Neutrophil (primary cell): ENCODE data around the gene CREB3L4.
A peak's percentile ranks its signal among the peaks of the same experiment; 100 is the strongest.

Experiments
- H3K27ac ChIP-seq: fragments of 200-600 bp; sonication (generic); 2 replicates; pipeline ENCODE4 v1.5.1; 2016; ENCODE audit warnings: mild to moderate bottlenecking, moderate library complexity
- H3K27me3 ChIP-seq: fragments of 200-600 bp; sonication (generic); 2 replicates; pipeline ENCODE4 v1.6.0; 2016; ENCODE audit warnings: mild to moderate bottlenecking
- H3K36me3 ChIP-seq: fragments of 200-600 bp; sonication (generic); 2 replicates; pipeline ENCODE4 v1.5.1; 2017
- H3K4me1 ChIP-seq, 2 experiments: fragments of 200-600 bp in 1 of 2; sonication (generic) in 1 of 2; 1 replicate in 1 of 2; 2 replicates in 1 of 2; pipeline versions ENCODE4 v1.5.1 to v1.6.1; 2013 to 2016; ENCODE audit warnings: low read depth in 1 of 2, low read length in 1 of 2, mild to moderate bottlenecking in 1 of 2, moderate library complexity in 1 of 2; ENCODE audit not compliant: control insufficient read depth in 1 of 2, insufficient read depth in 1 of 2
- H3K4me3 ChIP-seq, 2 experiments: fragments of 200-600 bp in 1 of 2; sonication (generic) in 1 of 2; 1 replicate in 1 of 2; 2 replicates in 1 of 2; pipeline ENCODE4 v1.5.1; 2013 to 2016; ENCODE audit warnings: low read depth in 1 of 2, low read length in 1 of 2, mild to moderate bottlenecking in 1 of 2, moderate library complexity in 1 of 2
- H3K9me3 ChIP-seq: fragments of 200-600 bp; sonication (generic); 2 replicates; pipeline ENCODE4 v1.5.1; 2016
- CTCF ChIP-seq: fragments of 200-600 bp; sonication (generic); IDR thresholded peaks from 2 replicates; pipeline ENCODE4 v1.5.1; 2016; ENCODE audit warnings: antibody characterized with exemption

CREB3L4 gene

GRCh38 chr1:153958961-153959260 is 8.8 kb upstream of the CREB3L4 start:
- no peak for TF ChIP-seq CTCF
- Histone ChIP-seq H3K4me1 (peaks cover 47 to 55% of the 10 kb centered on the region in 2 experiments), H3K27me3 (no peaks in the 10 kb centered on the region), H3K27ac (peak overlapping the region; percentile 98), H3K36me3 (peaks cover 17% of the 10 kb centered on the region), H3K4me3 (peak overlapping the region; percentile 90 to 99), H3K9me3 (no peaks in the 10 kb centered on the region)

GRCh38 chr1:153959454-153959853 is 8.2 kb upstream of the CREB3L4 start:
- Histone ChIP-seq H3K27ac (peak overlapping the region; percentile 98), H3K9me3 (no peaks in the 10 kb centered on the region), H3K36me3 (peaks cover 12% of the 10 kb centered on the region), H3K4me1 (peaks cover 51 to 60% of the 10 kb centered on the region in 2 experiments), H3K27me3 (no peaks in the 10 kb centered on the region), H3K4me3 (no peak overlapping the region)
- no peak for TF ChIP-seq CTCF

GRCh38 chr1:153960206-153960605 is 7.5 kb upstream of the CREB3L4 start:
- Histone ChIP-seq H3K36me3 (peaks cover 8% of the 10 kb centered on the region), H3K27ac (peak overlapping the region; percentile 17), H3K4me3 (no peak overlapping the region), H3K9me3 (no peaks in the 10 kb centered on the region), H3K27me3 (no peaks in the 10 kb centered on the region), H3K4me1 (peaks cover 51 to 62% of the 10 kb centered on the region in 2 experiments)
- no peak for TF ChIP-seq CTCF

GRCh38 chr1:153961421-153961820 is 6.3 kb upstream of the CREB3L4 start:
- H3K36me3 ChIP-seq: peaks cover 8% of the 10 kb centered on the region
- peaks cover 51 to 63% of the 10 kb centered on the region in 2 experiments for H3K4me1 ChIP-seq
- H3K27ac ChIP-seq: peak overlapping the region; percentile 93
- no peak for TF ChIP-seq CTCF
- H3K27me3 ChIP-seq: no peaks in the 10 kb centered on the region
- no peak overlapping the region for H3K4me3 ChIP-seq
- H3K9me3 ChIP-seq: no peaks in the 10 kb centered on the region

- Histone ChIP-seq H3K36me3 (peaks cover 8% of the 10 kb centered on the region), H3K9me3 (no peaks in the 10 kb centered on the region), H3K4me1 (peaks cover 48 to 60% of the 10 kb centered on the region in 2 experiments), H3K27ac (peak overlapping the region; percentile 93), H3K4me3 (peak overlapping the region; percentile 89 to 93), H3K27me3 (no peaks in the 10 kb centered on the region)
- TF ChIP-seq CTCF: no peak
Measured at GRCh38 chr1:153962088-153963029, 5.3 kb upstream of the CREB3L4 start.
